A673 (cell line): ENCODE data around the gene PARD3. TPM values are rescaled to one million over a fixed set of nuclear protein-coding genes. Genes with fewer than 3 reads are reported as not detected.

Source experiments
- BruUV-seq: library from RNA; stranded (reverse); fragments of 400-500 nt; replicated peaks from 2 replicates; lab custom pipeline; 2021; lab: Mats Ljungman, UMichigan
- CTCF ChIA-PET: fragments of 300-600 bp; sonication (Branson Sonifier 250); formaldehyde crosslinking; loops from one replicate; lab custom pipeline; 2022; ENCODE audit warnings: antibody characterized with exemption; lab: Charles Lee
- POLR2A ChIA-PET: fragments of 300-600 bp; sonication (Branson Sonifier 250); formaldehyde crosslinking; loops from one replicate; lab custom pipeline; 2022; ENCODE audit warnings: antibody characterized with exemption; ENCODE audit not compliant: low non-redundant PET; lab: Charles Lee
- DNase-seq: peaks from one replicate; pipeline ENCODE4 v3.0.0-alpha.2; 2015; ENCODE audit warnings: low spot score
- H3K27ac ChIP-seq: fragments of 200-600 bp; sonication (generic); 2 replicates; pipeline ENCODE4 v1.5.1; 2016; ENCODE audit warnings: mixed run types, low read depth, mild to moderate bottlenecking, mixed read lengths, antibody characterized with exemption, low read length; ENCODE audit not compliant: poor library complexity, severe bottlenecking
- H3K27me3 ChIP-seq: fragments of 200-600 bp; sonication (generic); replicated peaks from 2 replicates; pipeline ENCODE4 v1.6.1; 2017; ENCODE audit warnings: mixed run types, low read depth, mild to moderate bottlenecking, mixed read lengths, antibody characterized with exemption, low read length; ENCODE audit not compliant: insufficient read depth, poor library complexity
- H3K36me3 ChIP-seq: fragments of 200-600 bp; sonication (generic); 2 replicates; pipeline ENCODE4 v1.6.1; 2016; ENCODE audit warnings: mixed run types, mild to moderate bottlenecking, mixed read lengths, antibody characterized with exemption, low read length; ENCODE audit not compliant: insufficient read depth, poor library complexity, severe bottlenecking
- H3K4me1 ChIP-seq: fragments of 200-600 bp; sonication (generic); 2 replicates; pipeline ENCODE4 v1.6.1; 2017; ENCODE audit warnings: mixed run types, mild to moderate bottlenecking, mixed read lengths, antibody characterized with exemption, low read length; ENCODE audit not compliant: insufficient read depth, poor library complexity, severe bottlenecking
- H3K4me3 ChIP-seq: fragments of 200-600 bp; sonication (generic); 2 replicates; pipeline ENCODE4 v1.5.1; 2016; ENCODE audit warnings: low read depth, mixed run types, mild to moderate bottlenecking, mixed read lengths, low read length; ENCODE audit not compliant: poor library complexity, severe bottlenecking
- H3K9me3 ChIP-seq: fragments of 200-600 bp; sonication (generic); 2 replicates; pipeline ENCODE4 v1.6.1; 2016; ENCODE audit warnings: mixed run types, low read depth, mild to moderate bottlenecking, mixed read lengths, antibody characterized with exemption, low read length; ENCODE audit not compliant: poor library complexity, severe bottlenecking
- CTCF ChIP-seq: fragments of 300-800, 200-600 bp; sonication (generic); conservative IDR thresholded peaks from 2 replicates; pipeline ENCODE4 v1.5.1; 2017; ENCODE audit warnings: low read depth, mild to moderate bottlenecking, antibody characterized with exemption, low read length, moderate library complexity, mixed read lengths
- EZH2 ChIP-seq: fragments of 200-600 bp; sonication (generic); IDR thresholded peaks from 2 replicates; pipeline ENCODE4 v1.6.1; 2017; ENCODE audit warnings: borderline replicate concordance, low read depth, mild to moderate bottlenecking, mixed read lengths, antibody characterized with exemption, low read length; ENCODE audit not compliant: poor library complexity, severe bottlenecking
- intact Hi-C: fragments of 100-400 bp; cut with micrococcal nuclease; formaldehyde crosslinking; loops from one replicate; pipeline ENCODE4 v1.10.0; 2022; ENCODE audit not compliant: unreplicated experiment
- total RNA-seq: library from RNA; stranded (reverse); gene quantifications from 2 replicates; pipeline ENCODE4 v1.2.3, GENCODE V29; 2021

PARD3 gene
- total RNA-seq, 1 experiment from 2014 or later, result 28.0 TPM

- TF ChIP-seq CTCF (no peak), EZH2 (no peak)
- no peaks in the 10 kb centered on the region for H3K4me1 ChIP-seq
- H3K36me3 ChIP-seq, result no peaks in the 10 kb centered on the region
- DNase-seq, result no peak
- intact Hi-C loops, result no loop called here
- POLR2A ChIA-PET, result no interaction called here
- no peak overlapping the region for H3K27ac ChIP-seq
- no peaks in the 10 kb centered on the region for H3K27me3 ChIP-seq
- no peaks in the 10 kb centered on the region for H3K9me3 ChIP-seq
- no peak overlapping the region for H3K4me3 ChIP-seq
- CTCF ChIA-PET, result no interaction called here
- BruUV-seq, result no TSS peak
Measured at GRCh38 chr10:34590793-34591192, 224.3 kb downstream of the PARD3 start.

- Histone ChIP-seq H3K27ac (no peak overlapping the region), H3K4me3 (no peak overlapping the region), H3K36me3 (no peaks in the 10 kb centered on the region), H3K27me3 (no peaks in the 10 kb centered on the region), H3K9me3 (no peaks in the 10 kb centered on the region), H3K4me1 (peaks cover 8% of the 10 kb centered on the region)
- intact Hi-C loops, result no loop called here
- BruUV-seq, result no TSS peak
- ChIA-PET POLR2A (no interaction called here), CTCF (no interaction called here)
- DNase-seq, result no peak
- TF ChIP-seq CTCF (no peak), EZH2 (no peak)
Measured at GRCh38 chr10:34589275-34589674, 225.8 kb downstream of the PARD3 start.

- BruUV-seq, result no TSS peak
- TF ChIP-seq CTCF (no peak), EZH2 (no peak)
- no peak overlapping the region for H3K27ac ChIP-seq
- no peaks in the 10 kb centered on the region for H3K9me3 ChIP-seq
- no peaks in the 10 kb centered on the region for H3K27me3 ChIP-seq
- DNase-seq, result no peak
- intact Hi-C loops, result no loop called here
- H3K4me1 ChIP-seq, result peaks cover 24% of the 10 kb centered on the region
- ChIA-PET POLR2A (no interaction called here), CTCF (no interaction called here)
- no peaks in the 10 kb centered on the region for H3K36me3 ChIP-seq
- no peak overlapping the region for H3K4me3 ChIP-seq
Measured at GRCh38 chr10:34587680-34588019, 227.4 kb downstream of the PARD3 start.
